GM12878 (cell line): ENCODE results near the gene ELFN2. TPM values are rescaled to one million over a fixed set of nuclear protein-coding genes. Genes with fewer than 3 reads are reported as not detected.

Experiments
- ATAC-seq: fragments of 200-7000 bp; cut with Tn5 transposase; 3 replicates; pipeline ENCODE4 v1.9.1; 2020; ENCODE audit warnings: mild to moderate bottlenecking, moderate library complexity
- BruUV-seq: library from RNA; stranded (reverse); fragments of 400-500 nt; replicated peaks from 2 replicates; lab custom pipeline; 2021; lab: Mats Ljungman, UMichigan
- CTCF ChIA-PET: fragments of 300-600 bp; sonication (Branson Sonifier 250); formaldehyde crosslinking; extraction: SDS; loops from one replicate; lab custom pipeline; 2021; ENCODE audit warnings: inconsistent platforms; lab: Yijun Ruan, JAX
- POLR2A ChIA-PET: fragments of 350-600 bp; formaldehyde crosslinking; extraction: SDS; loops from one replicate; lab custom pipeline; 2021; ENCODE audit warnings: inconsistent platforms; lab: Charles Lee
- RAD21 ChIA-PET: fragments of 300-600 bp; sonication (Branson Sonifier 250); formaldehyde crosslinking; loops from one replicate; lab custom pipeline; 2023; ENCODE audit warnings: antibody characterized with exemption; ENCODE audit not compliant: unreplicated experiment; lab: Charles Lee
- SMC1A ChIA-PET: fragments of 300-600 bp; sonication (Branson Sonifier 250); formaldehyde crosslinking; loops from one replicate; lab custom pipeline; 2023; ENCODE audit not compliant: unreplicated experiment, uncharacterized antibody; lab: Charles Lee
- DNase-seq: peaks from one replicate; pipeline ENCODE4 v3.0.0-alpha.2; 2011; ENCODE audit warnings: low read depth, low spot score
- FAIRE-seq: peaks from 3 replicates; lab custom pipeline; 2011; peaks lifted over from hg19 to GRCh38; lab: Jason Lieb, UNC
- H2AFZ ChIP-seq: 2 replicates; pipeline ENCODE4 v1.6.0; 2011; ENCODE audit warnings: low read depth, low read length, control low read depth; ENCODE audit not compliant: control insufficient read depth
- H3K27ac ChIP-seq: 2 replicates; pipeline ENCODE4 v1.5.1; 2011; ENCODE audit warnings: control low read depth; ENCODE audit not compliant: control insufficient read depth, insufficient read depth
- H3K27me3 ChIP-seq, 2 experiments: replicated peaks in 1 of 2; 2 replicates each; pipeline versions ENCODE4 v1.6.0 to v1.6.1; 2011; ENCODE audit warnings: low read length in 1 of 2; ENCODE audit not compliant: control insufficient read depth in 2 of 2, insufficient read depth in 2 of 2
- H3K36me3 ChIP-seq, 2 experiments: 2 replicates each; pipeline ENCODE4 v1.5.1; 2011; ENCODE audit warnings: low read length in 1 of 2; ENCODE audit not compliant: control insufficient read depth in 2 of 2, insufficient read depth in 2 of 2
- H3K4me1 ChIP-seq: 2 replicates; pipeline ENCODE4 v1.6.1; 2011; ENCODE audit warnings: mild to moderate bottlenecking, low read length, moderate library complexity, mixed read lengths; ENCODE audit not compliant: control insufficient read depth, insufficient read depth
- H3K4me2 ChIP-seq: 2 replicates; pipeline ENCODE4 v1.6.0; 2011; ENCODE audit warnings: control low read depth; ENCODE audit not compliant: control insufficient read depth, insufficient read depth
- H3K4me3 ChIP-seq: fragments of 200-600 bp; sonication (generic); 2 replicates; pipeline ENCODE4 v1.5.1; 2016
- H3K79me2 ChIP-seq: 2 replicates; pipeline ENCODE4 v1.6.0; 2011; ENCODE audit warnings: low read length; ENCODE audit not compliant: control insufficient read depth, insufficient read depth
- H3K9ac ChIP-seq: 2 replicates; pipeline ENCODE4 v1.8.0; 2011; ENCODE audit warnings: low read length, control low read depth, mixed read lengths; ENCODE audit not compliant: control insufficient read depth, insufficient read depth
- H3K9me3 ChIP-seq: replicated peaks from 3 replicates; pipeline ENCODE4 v1.5.1; 2011; ENCODE audit warnings: mild to moderate bottlenecking, low read length; ENCODE audit not compliant: control insufficient read depth, insufficient read depth
- H4K20me1 ChIP-seq: 2 replicates; pipeline ENCODE4 v1.6.0; 2011; ENCODE audit not compliant: control insufficient read depth, insufficient read depth
- BRCA1 ChIP-seq: IDR thresholded peaks from 2 replicates; pipeline ENCODE4 v1.6.1; 2011; ENCODE audit warnings: low read depth, low read length, improper control_type of control experiment
- CEBPB ChIP-seq, 2 experiments: fragments of 150-350 bp in 1 of 2; IDR thresholded peaks; 2 replicates each; pipeline ENCODE4 v1.6.1; 2012 to 2014; ENCODE audit warnings: low read depth in 2 of 2, low read length in 2 of 2, borderline replicate concordance in 1 of 2, inconsistent platforms in 1 of 2
- FOXM1 ChIP-seq: IDR thresholded peaks from 2 replicates; pipeline ENCODE4 v1.6.1; 2012; ENCODE audit warnings: low read depth, mild to moderate bottlenecking, inconsistent platforms, low read length, moderate library complexity
- HDAC6 ChIP-seq: fragments of 200-600 bp; sonication (generic); IDR thresholded peaks from one replicate; pipeline ENCODE4 v1.8.0; 2017; ENCODE audit warnings: antibody characterized with exemption; ENCODE audit not compliant: unreplicated experiment
- IRF4 ChIP-seq: IDR thresholded peaks from 2 replicates; pipeline ENCODE4 v1.6.1; 2011; ENCODE audit warnings: low read depth, low read length
- RAD21 ChIP-seq: IDR thresholded peaks from 2 replicates; pipeline ENCODE4 v1.6.1; 2011; ENCODE audit warnings: mild to moderate bottlenecking, low read depth, low read length, moderate library complexity; ENCODE audit not compliant: insufficient read depth
- RELA ChIP-seq: fragments of 450-650 bp; IDR thresholded peaks from 2 replicates; pipeline ENCODE4 v1.8.0; 2014; ENCODE audit warnings: borderline replicate concordance; ENCODE audit not compliant: partially characterized antibody
- ZNF384 ChIP-seq: IDR thresholded peaks from 2 replicates; pipeline ENCODE4 v1.6.1; 2012; ENCODE audit warnings: low read depth, mild to moderate bottlenecking, low read length, improper control_type of control experiment, borderline replicate concordance
- WGBS: methylation state at CpG from one replicate; pipeline ENCODE4 v1.1.6; 2016; ENCODE audit warnings: low lambda C conversion rate; ENCODE audit not compliant: insufficient replicate concordance, insufficient coverage; ENCODE audit errors: missing lambda C conversion rate; 5-methylcytosine and 5-hydroxymethylcytosine counted together
- in situ Hi-C: fragments of 300-500 bp; cut with MboI; formaldehyde crosslinking; loops from 9 replicates; pipeline ENCODE4 v1.14.3; 2018; ENCODE audit warnings: mixed read lengths
- intact Hi-C: fragments of 100-400 bp; cut with micrococcal nuclease; formaldehyde crosslinking; loops from one replicate; pipeline ENCODE4 v1.14.2; 2022; ENCODE audit not compliant: unreplicated experiment
- polyA plus RNA-seq, 11 experiments: library from polyadenylated mRNA; depleted of rRNA in 4 of 11; unstranded in 6 of 11; stranded (reverse) in 5 of 11; fragments of >200 nt; fragmentation: Nextera tagmentation in 4 of 11; fragmentation: Illumina TruSeq in 1 of 11; extraction: Ambion mirVana in 4 of 11; extraction: Trizol in 1 of 11; gene quantifications; 1 replicate in 1 of 11; 2 replicates in 10 of 11; pipeline versions ENCODE4 v1.2.1 to v1.2.3, GENCODE V29; 2011 to 2016; ENCODE audit warnings: inconsistent platforms in 2 of 11, missing spikeins in 2 of 11, low read depth in 1 of 11
- total RNA-seq, 4 experiments: library from RNA; depleted of rRNA in 3 of 4; stranded (reverse); fragments of >200 nt in 3 of 4; fragmentation: Illumina TruSeq in 1 of 4; extraction: Trizol in 1 of 4; gene quantifications; 2 replicates each; pipeline versions ENCODE4 v1.2.1 to v1.2.3, GENCODE V29; 2013 to 2021
- TF ChIP-seq, protein P1 (sequence below): fragments of 450-650 bp; IDR thresholded peaks from 2 replicates; pipeline ENCODE4 v1.6.1; 2017; ENCODE audit warnings: mild to moderate bottlenecking
- TF ChIP-seq, protein P2 (sequence below): IDR thresholded peaks from 2 replicates; pipeline ENCODE4 v1.6.1; 2012; ENCODE audit warnings: low read depth, low read length, improper control_type of control experiment
- TF ChIP-seq, protein P3 (sequence below): IDR thresholded peaks from 2 replicates; pipeline ENCODE4 v1.6.1; 2011; ENCODE audit warnings: mild to moderate bottlenecking, low read depth, low read length, moderate library complexity; ENCODE audit not compliant: insufficient replicate concordance

Gene ELFN2
- total and polyA plus RNA-seq, 10 of the 15 experiments (the other 5 are each of a cell fraction or from before 2014, with no cell fraction given): 0.03 to 0.05 TPM; not detected in 8

DNA sequence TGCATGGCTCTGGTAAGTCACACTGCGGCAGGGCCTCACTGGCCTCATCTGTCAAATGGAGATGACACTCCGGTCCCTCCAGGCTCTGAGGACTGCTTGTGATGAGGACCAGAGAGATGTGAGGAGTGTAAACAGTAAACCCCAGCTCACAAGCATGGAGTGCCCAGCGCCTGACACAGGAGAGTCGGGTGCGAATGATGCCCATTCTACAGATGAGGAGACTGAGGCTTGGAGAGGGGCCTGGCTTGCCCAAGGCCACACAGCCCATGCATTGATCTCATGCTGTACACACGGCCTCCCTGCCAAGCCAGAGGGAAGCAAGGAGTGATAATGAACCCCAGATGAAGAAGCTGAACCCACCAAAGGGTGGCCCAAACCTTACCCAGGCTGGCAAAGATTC lies 37.2 kb downstream of the ELFN2 start:
- no peaks in the 10 kb centered on the region for H4K20me1 ChIP-seq
- H3K4me2 ChIP-seq: no peak overlapping the region
- no peaks in the 10 kb centered on the region for H3K79me2 ChIP-seq
- in situ Hi-C loops: no loop called here
- no peaks in the 10 kb centered on the region for H3K4me1 ChIP-seq
- FAIRE-seq: no peak
- H3K36me3 ChIP-seq: no peaks in the 10 kb centered on the region
- TF ChIP-seq IRF4 (no peak), ZNF384 (no peak), HDAC6 (no peak), BRCA1 (no peak)
- TF ChIP-seq, protein P1, sequence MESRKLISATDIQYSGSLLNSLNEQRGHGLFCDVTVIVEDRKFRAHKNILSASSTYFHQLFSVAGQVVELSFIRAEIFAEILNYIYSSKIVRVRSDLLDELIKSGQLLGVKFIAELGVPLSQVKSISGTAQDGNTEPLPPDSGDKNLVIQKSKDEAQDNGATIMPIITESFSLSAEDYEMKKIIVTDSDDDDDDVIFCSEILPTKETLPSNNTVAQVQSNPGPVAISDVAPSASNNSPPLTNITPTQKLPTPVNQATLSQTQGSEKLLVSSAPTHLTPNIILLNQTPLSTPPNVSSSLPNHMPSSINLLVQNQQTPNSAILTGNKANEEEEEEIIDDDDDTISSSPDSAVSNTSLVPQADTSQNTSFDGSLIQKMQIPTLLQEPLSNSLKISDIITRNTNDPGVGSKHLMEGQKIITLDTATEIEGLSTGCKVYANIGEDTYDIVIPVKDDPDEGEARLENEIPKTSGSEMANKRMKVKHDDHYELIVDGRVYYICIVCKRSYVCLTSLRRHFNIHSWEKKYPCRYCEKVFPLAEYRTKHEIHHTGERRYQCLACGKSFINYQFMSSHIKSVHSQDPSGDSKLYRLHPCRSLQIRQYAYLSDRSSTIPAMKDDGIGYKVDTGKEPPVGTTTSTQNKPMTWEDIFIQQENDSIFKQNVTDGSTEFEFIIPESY: no peak
- H3K9ac ChIP-seq: no peak overlapping the region
- DNase-seq: no peak
- ChIA-PET POLR2A (no interaction called here), SMC1A (no interaction called here), CTCF (no interaction called here), RAD21 (no interaction called here)
- no peak overlapping the region for H3K27ac ChIP-seq
- no peaks in the 10 kb centered on the region for H3K9me3 ChIP-seq
- WGBS: 59% methylated on average over 6 of the region's 6 CpGs
- H3K27me3 ChIP-seq: 0 out of 4 replicates have a peak, but pooled peaks cover 0 to 4% of the 10 kb centered on the region in 2 experiments
- H3K4me3 ChIP-seq: no peak overlapping the region
- no TSS peak for BruUV-seq
- ATAC-seq: no peak
- no peak overlapping the region for H2AFZ ChIP-seq
- intact Hi-C loops: no loop called here

DNA sequence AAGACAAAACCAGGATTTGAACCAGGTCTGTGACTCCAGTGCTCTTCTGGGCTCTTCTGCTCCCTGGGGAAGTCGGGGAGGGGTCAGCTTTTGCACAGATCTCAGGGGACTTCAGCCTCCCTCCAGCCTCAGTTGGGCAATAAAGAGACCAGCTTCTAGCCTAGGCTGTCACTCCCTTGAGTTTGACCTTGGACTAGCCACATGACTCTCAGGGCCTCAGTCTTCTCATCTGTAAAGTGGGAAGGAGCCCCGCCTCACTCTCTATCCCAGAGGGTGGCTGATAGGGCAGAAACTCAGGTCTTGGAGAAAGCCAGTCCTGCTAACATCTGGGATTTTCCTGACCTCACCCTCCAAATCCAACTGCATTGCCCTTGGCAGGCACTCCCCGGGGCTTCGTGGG lies 38.7 kb downstream of the ELFN2 start:
- ChIA-PET POLR2A (no interaction called here), SMC1A (no interaction called here), CTCF (interaction anchor here (0.9 kb wide), 1 partner anchor 70 kb away, joined by 3 read pairs; no protein-coding TSS in a partner anchor), RAD21 (no interaction called here)
- Histone ChIP-seq H3K9ac (no peak overlapping the region), H3K36me3 (no peaks in the 10 kb centered on the region), H2AFZ (no peak overlapping the region), H4K20me1 (no peaks in the 10 kb centered on the region), H3K27me3 (0 out of 4 replicates have a peak, but pooled peaks cover 0 to 4% of the 10 kb centered on the region in 2 experiments), H3K4me1 (no peaks in the 10 kb centered on the region), H3K27ac (no peak overlapping the region), H3K79me2 (no peaks in the 10 kb centered on the region), H3K9me3 (no peaks in the 10 kb centered on the region), H3K4me2 (no peak overlapping the region), H3K4me3 (no peak overlapping the region)
- intact Hi-C loops (no loop called here), in situ Hi-C loops (no loop called here)
- BruUV-seq: no TSS peak
- no peak for FAIRE-seq
- no peak for ATAC-seq
- no peak for DNase-seq
- WGBS: 25% methylated on average over 4 of the region's 4 CpGs
- TF ChIP-seq RELA: no peak
- TF ChIP-seq CEBPB (IDR thresholded peaks at IDR 0.05; ENCODE audit: borderline replicate concordance in 1 of 2, low read depth in 2 of 2, low read length in 2 of 2): no peak
- TF ChIP-seq, protein P2, sequence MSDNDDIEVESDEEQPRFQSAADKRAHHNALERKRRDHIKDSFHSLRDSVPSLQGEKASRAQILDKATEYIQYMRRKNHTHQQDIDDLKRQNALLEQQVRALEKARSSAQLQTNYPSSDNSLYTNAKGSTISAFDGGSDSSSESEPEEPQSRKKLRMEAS: no peak
- TF ChIP-seq FOXM1: no peak
- TF ChIP-seq RAD21: no peak
- TF ChIP-seq, protein P3, sequence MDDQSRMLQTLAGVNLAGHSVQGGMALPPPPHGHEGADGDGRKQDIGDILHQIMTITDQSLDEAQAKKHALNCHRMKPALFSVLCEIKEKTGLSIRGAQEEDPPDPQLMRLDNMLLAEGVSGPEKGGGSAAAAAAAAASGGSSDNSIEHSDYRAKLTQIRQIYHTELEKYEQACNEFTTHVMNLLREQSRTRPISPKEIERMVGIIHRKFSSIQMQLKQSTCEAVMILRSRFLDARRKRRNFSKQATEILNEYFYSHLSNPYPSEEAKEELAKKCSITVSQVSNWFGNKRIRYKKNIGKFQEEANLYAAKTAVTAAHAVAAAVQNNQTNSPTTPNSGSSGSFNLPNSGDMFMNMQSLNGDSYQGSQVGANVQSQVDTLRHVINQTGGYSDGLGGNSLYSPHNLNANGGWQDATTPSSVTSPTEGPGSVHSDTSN: no peak
